DMS153 treated with DMSO at 0.1 percent for 48 hours (cell line): Measurements from ENCODE around the gene CCNH.

Experiments
- DNase-seq: peaks from one replicate; lab custom pipeline; 2025; ENCODE audit not compliant: unreplicated experiment; lab: John Stamatoyannopoulos, UW

CCNH gene

DNA sequence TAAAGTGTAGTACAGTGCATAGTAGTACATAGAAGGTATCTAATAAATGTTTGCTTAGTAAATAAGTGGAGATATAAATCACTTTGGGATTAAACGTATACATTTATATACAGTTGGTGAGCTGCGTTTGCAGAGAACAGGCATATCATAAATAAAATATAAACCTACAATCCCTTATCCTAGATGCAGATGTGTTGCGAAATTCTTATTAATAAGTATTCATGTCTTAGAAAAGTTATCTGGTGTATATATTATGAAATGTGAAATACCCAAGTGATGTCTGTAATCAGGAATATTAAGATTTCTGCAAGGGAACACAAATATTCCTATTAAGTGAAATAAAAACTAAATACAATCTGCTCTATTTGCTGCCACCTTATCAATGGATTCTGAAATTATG is 8.8 kb downstream of the CCNH start:
- DNase-seq, result no peak

GRCh38 chr5:87403409-87403808 is 9.3 kb downstream of the CCNH start:
- no peak for DNase-seq

GRCh38 chr5:87401626-87402025 is 11.1 kb downstream of the CCNH start:
- no peak for DNase-seq

DNA sequence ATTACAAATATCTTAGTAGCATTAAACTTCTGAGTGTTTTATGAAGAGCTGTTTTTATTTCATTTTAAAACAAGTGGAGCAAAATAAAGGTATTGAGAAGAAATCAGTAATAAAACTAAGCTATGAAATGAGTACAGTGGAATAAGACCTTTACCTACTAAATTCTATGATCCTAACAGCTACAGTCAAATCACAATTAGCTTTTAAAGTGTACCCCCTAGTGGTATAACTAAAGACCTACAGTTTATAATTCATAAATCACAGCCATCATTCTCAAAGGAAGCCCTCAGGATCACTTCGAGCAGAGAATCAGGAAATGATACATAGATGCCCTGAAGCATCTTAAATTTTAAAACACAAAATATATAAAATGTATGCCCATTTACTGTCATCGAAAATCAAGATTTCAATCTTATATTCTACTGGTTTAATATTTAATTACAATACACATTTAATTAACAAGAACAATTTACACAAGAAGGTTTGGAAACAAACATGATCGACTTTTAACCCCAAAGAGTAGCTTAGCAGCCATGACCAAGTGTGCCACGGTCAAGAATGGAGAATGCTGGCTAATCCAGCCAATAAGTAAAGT is 12.3 kb downstream of the CCNH start:
- DNase-seq, result peak; percentile 0

DNA sequence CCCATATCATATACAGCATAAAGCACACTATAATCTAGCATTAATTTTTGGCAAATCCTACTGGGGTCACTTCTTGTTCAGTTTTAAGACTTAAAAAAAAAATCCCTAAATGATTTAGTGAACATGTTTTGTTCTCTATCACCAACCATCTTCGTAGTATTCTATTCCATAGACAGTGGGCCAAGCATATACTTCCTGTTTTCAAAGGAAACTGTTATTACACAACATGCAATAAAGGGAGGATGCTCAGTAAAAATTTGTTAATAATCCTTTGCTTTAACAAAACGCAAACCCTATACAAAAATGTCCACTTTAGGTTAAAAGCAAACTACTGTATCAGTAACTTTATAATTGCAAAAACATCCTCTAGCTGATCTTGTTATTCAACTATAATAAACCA is 13.0 kb downstream of the CCNH start:
- DNase-seq, result no peak

GRCh38 chr5:87398981-87399614 is 13.6 kb downstream of the CCNH start:
- no peak for DNase-seq

DNA sequence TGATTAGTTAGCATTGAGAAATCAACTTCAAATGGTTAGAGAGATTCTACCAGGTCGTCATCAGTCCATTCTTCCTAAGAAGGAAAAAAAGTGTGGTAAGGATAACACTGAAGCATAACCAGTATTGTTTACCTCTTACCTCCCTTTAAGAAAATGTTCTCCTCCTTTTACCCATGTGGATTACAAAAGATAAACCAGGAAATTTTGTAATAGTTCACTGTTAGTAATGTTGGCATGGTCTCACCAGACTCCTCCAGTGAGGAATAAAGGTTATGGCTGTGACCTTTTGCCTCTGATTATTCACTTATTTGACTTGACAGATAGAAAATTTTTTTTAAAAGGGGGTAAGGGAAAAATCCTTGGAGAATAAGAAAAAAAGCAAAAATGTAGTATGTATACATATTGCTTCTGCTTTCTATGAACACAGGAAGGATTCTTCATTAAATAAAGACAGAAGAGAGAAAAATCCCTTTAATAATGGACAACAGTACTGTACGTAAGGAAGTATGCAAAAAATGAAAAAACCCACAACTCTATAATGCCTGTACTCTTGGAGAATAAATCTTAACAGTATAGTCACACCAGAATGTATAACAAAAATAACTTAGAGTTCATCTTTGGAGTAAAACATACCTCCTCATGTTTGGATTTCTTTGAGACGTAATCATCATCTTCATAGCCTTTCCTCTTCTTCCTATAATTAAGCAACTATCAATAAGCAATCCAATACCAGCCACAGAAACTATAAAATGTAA is 18.1 kb downstream of the CCNH start:
- no peak for DNase-seq

GRCh38 chr5:87393331-87393730 is 19.4 kb downstream of the CCNH start:
- DNase-seq, result no peak

DNA sequence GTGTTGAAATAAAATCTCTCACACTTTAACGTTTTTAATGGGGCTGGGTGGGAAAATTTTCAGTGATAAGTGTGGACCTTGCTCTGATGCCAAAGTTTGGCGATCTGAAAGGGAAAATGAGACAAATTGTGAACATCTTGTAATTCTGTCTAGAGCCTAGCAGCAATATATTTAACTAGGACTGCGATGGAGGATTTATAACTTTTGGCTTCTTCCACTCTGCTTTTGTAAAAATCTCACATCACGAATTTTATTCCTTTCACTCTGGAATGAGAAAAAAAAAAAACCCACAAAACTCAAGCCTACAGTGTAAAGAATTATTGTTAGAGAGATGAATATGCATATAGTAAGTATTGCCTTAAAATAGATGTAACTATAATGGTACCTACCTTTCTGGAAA is 19.9 kb downstream of the CCNH start:
- no peak for DNase-seq

- DNase-seq, result no peak
These were observed 20.6 kb downstream of the CCNH start for GRCh38 chr5:87392170-87392569.

DNA sequence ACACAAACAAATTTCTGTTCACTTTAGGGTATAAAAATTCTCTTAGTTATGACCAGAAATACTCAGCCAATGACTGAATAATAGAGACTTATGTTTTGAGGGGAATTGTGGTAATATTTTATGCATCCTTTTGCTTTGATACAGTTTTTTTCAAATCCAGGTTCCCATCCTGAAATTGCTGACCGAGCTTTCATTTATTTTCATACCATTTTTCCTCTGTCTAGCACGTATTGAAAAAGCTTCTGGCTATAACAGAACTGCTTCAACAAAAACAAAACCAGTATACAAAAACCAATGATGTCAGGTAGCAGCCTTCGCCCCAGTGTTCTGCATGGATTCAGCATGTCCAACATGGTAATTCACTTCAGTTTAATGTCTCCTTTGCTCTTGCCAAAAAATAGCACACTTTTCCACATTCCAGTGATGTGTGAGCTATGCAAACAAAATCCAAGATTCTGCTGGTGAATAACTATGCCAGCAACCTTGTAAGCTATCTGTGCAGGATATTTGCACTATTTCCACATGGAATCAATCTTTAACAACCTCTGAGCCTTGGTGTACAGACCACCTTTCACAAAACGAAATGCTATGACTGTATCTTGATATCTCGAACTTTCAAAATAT is 22.0 kb downstream of the CCNH start:
- DNase-seq, result no peak

- DNase-seq, result no peak
These were observed 22.7 kb downstream of the CCNH start for GRCh38 chr5:87390075-87390474.

GRCh38 chr5:87389296-87390034 is 23.3 kb downstream of the CCNH start:
- no peak for DNase-seq

DNA sequence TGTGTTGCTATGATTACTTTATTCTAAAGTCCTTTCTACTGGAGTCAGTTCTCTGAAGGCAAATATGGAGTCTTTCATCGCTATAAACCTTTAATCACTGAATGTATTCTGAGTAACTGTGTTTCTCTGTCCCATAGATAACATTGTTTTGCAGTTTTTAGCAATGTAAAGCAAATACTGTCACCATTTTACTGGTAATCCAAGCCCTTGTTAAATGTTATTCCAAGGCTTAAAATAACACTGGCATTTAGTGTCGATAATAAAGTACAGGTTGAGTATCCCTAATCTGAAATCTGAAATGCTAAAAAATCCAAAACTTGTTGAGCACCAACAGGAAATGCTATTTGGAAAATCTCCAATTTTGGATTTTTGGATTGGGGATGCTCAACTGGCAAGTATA is 24.6 kb downstream of the CCNH start:
- no peak for DNase-seq

DNA sequence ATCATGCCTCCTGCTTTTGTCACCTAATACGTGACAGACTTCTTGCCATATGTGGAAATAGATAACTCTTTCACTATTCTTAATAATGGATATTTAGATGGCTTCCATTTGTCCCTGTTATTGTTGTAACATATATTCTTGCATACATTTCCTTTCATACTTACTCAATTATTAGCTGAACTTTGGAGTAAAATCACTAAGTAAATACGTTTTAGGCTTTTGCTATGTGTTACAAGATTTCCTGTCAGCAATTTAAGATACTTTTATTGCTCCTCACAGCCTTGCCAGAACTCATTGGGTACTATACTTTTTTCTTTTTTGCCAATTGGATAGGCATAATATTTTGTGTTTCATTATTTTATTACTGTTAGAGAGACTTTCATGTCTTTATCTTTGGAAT is 26.9 kb downstream of the CCNH start:
- DNase-seq, result no peak

DNA sequence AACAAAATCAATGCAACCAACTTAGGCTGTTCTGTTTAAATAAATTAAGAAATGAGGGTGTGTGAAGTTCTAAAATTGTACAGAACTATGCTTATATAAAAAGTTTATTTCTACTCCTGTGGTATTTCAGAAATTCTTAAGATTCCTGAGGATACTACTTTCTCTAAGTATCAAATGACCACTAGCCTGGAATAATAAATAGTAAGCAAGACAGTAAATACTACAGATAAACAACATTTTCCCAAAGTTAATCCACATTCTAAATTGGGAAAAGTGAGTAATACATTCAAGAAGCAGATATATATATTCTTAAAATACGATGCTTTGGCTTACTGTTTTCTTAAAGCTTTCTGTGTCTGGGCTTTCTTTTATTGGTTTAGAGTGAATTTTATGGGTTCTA is 29.5 kb downstream of the CCNH start:
- no peak for DNase-seq

GRCh38 chr5:87382224-87382623 is 30.5 kb downstream of the CCNH start:
- no peak for DNase-seq

DNA sequence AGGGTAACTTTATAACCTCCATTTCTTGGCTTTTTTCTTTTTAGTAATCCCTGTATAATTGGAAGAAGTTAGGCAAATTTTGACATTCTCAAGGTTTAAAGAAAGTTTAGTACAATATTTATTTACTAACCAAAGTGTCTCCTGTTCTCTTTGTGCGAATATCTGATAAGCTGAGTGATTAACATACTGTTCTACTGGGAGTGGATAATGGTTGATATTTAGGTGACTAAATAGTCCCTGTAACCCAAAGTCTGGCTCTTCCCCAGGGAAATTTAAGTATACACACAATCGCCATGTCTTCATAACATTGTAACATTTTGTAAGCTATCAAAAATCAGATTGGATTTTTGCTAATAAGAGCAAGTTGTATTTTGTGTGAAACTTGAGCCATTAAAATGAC is 40.0 kb downstream of the CCNH start:
- no peak for DNase-seq

GRCh38 chr5:87369431-87369830 is 43.3 kb downstream of the CCNH start:
- DNase-seq, result no peak

GRCh38 chr5:87368601-87369000 is 44.1 kb downstream of the CCNH start:
- DNase-seq, result no peak

DNA sequence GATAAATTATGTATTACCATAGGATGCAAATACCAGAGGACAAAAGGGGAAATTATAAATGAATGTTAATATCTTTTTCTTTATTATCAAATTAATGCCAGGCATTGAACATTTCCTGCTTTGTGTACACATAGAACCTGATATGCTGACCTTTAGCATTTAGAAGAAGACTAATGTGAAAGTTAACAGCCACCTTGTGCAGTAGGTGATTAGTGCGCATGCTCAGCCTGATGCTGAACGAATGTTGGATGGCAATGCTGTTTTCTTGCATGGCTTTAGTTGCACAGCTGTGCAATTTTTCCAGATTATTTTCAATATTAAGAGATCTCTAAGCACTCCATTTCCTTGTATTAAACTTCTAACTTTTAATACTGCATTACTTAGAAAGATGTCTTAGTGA is 45.5 kb downstream of the CCNH start:
- DNase-seq, result no peak
